ENCODE measurements around the gene ZNF575.
"Not testable (repeated sequence)": the region's sequence is repeated elsewhere in the genome, so short reads cannot be mapped to it uniquely, and the experiment has no call there.

ZNF575 gene

GRCh38 chr19:43545276-43545675 is 12.3 kb downstream of the ZNF575 start:
- DNase-seq: no peak

- DNase-seq: no peak
These were observed 13.0 kb downstream of the ZNF575 start for GRCh38 chr19:43545981-43546380.

GRCh38 chr19:43546581-43546980 is 13.6 kb downstream of the ZNF575 start:
- no peak for DNase-seq

GRCh38 chr19:43547926-43548325 is 14.9 kb downstream of the ZNF575 start:
- not testable (repeated sequence) for DNase-seq

- DNase-seq: no peak
These were observed 15.7 kb downstream of the ZNF575 start for GRCh38 chr19:43548706-43549105.

GRCh38 chr19:43551399-43552197 is 18.6 kb downstream of the ZNF575 start:
- no peak for DNase-seq

GRCh38 chr19:43552198-43552450 is 19.1 kb downstream of the ZNF575 start:
- DNase-seq: no peak

- DNase-seq: no peak
These were observed 19.6 kb downstream of the ZNF575 start for GRCh38 chr19:43552616-43553015.

GRCh38 chr19:43553656-43554055 is 20.7 kb downstream of the ZNF575 start:
- no peak for DNase-seq

- no peak for DNase-seq
These were observed 21.4 kb downstream of the ZNF575 start for GRCh38 chr19:43554317-43554895.

- peak; percentile 89 for DNase-seq
These were observed 22.3 kb downstream of the ZNF575 start for GRCh38 chr19:43555185-43555770.

- DNase-seq: peak; percentile 57
These were observed 27.7 kb downstream of the ZNF575 start for GRCh38 chr19:43560687-43561086.

- peak; percentile 35 for DNase-seq
These were observed 28.4 kb downstream of the ZNF575 start for GRCh38 chr19:43561139-43561970.

- no peak for DNase-seq
These were observed 29.3 kb downstream of the ZNF575 start for GRCh38 chr19:43562226-43562697.

GRCh38 chr19:43562698-43563241 is 29.8 kb downstream of the ZNF575 start:
- DNase-seq: peak; percentile 97

- DNase-seq: no peak
These were observed 30.9 kb downstream of the ZNF575 start for GRCh38 chr19:43563816-43564457.

- DNase-seq: no peak
These were observed 31.8 kb downstream of the ZNF575 start for GRCh38 chr19:43564800-43565199.

- DNase-seq: no peak
These were observed 36.7 kb downstream of the ZNF575 start for GRCh38 chr19:43569657-43570056.

- no peak for DNase-seq
These were observed 37.3 kb downstream of the ZNF575 start for GRCh38 chr19:43570174-43570791.

- no peak for DNase-seq
These were observed 39.2 kb downstream of the ZNF575 start for GRCh38 chr19:43572171-43572588.

GRCh38 chr19:43574424-43575155 is 41.6 kb downstream of the ZNF575 start:
- DNase-seq: no peak

Measured in hematopoietic multipotent progenitor cell treated with erythropoietin and hydrocortisone succinate and interleukin-3 and kit ligand, for 6 days (in vitro differentiated cells).